Skin of body (tissue), 2 donors: ENCODE measurements around the gene SLC12A5. TPM values are rescaled to one million over a fixed set of nuclear protein-coding genes. Genes with fewer than 3 reads are reported as not detected.
A peak's percentile ranks its signal among the peaks of the same experiment; 100 is the strongest.
"Not testable (repeated sequence)": the region's sequence is repeated elsewhere in the genome, so short reads cannot be mapped to it uniquely, and the experiment has no call there.

Source experiments
- DNase-seq: peaks from one replicate; lab custom pipeline; 2025; lab: John Stamatoyannopoulos, UW
- total RNA-seq: library from RNA; depleted of rRNA; stranded (reverse); fragments of >200 nt; gene quantifications from one replicate; pipeline ENCODE4 v1.2.3, GENCODE V29; 2014

Gene SLC12A5
- total RNA-seq, 1 donor from 2014 or later: 0.69 TPM

DNA sequence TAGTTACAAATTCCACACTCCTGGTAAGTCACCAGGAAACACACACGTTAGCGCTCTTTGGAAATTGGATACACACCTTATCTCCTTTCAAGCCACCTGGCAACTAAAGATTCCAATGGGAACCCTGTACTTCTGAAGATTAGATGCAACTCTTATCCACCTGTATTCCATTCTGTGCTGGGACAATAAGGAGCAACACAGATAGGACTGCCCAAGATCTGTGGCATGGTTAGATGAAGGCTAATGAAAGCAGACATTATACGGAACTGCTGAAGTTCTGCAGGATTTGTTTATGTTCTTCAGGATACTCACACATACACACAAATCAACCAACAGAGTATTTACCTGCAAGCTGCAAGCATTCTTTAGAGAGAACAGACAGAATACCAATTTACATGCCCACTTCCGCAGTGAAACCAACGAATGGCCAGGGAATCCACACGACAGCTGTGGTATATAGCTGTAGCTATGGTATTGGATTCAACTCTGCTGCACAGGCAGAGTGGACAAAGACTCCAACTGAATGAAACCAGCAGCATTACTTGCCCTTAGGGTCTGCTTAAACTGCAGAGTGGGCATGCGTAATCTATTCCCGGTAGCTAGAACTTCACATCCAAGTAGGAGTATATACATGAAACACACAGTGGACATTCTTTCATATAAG lies 48.8 kb downstream of the SLC12A5 start:
- no peak for DNase-seq

DNA sequence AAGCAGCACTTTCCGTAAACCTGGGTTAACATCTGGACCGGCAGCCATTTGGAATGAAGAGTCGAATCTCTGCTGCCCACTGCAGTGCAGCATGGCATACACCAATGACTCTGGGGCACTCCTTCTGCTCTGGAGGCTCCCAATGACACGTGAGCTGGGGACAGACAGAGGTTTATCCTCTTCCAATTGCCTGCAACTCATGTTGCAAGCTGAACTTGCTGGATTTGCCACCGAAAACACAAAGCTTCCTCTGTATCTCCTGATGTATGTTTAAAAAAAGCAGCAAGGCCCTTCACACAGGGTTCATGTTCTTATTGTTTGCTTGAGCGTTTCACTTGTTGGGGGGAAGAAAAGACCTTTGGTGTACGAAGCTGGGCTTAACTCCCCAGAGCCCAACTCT lies 49.9 kb downstream of the SLC12A5 start:
- DNase-seq: no peak

DNA sequence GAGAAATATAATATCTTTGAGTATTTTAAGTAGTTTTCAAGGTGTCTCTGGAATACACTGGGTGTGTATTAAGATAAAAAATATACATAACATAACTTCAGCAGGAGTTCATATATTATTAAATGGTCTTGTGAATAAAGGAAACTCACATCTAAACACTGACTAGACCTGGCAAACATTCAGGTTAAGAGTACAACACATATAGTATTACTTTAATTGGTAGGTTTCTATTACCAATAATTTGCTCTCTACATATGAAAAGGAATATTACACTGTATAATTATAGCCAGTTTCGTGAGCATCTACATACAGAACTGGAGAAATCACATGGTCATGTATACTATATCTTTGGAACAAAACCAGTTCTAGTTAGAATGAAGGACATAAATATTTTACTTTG lies 52.1 kb downstream of the SLC12A5 start:
- DNase-seq: no peak

DNA sequence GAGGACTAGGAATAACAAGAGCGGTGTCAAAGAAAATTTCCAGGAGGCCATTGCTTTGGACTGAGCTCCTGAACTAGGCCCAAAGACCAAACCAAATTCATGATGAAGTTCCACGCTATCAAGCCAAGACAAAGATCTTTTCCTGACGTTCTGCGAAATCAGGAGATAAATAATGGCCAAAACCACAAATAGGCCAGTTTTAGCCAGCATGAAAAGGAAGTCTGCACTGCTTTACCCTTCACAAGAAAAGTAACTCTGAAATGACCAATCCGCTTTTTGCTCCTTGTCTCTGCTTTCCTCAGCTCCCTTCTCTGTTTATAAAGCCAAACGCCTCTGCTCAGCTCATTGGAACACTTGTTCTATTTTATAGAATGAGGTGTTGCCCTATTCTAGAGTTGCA lies 54.1 kb downstream of the SLC12A5 start:
- DNase-seq: no peak

DNA sequence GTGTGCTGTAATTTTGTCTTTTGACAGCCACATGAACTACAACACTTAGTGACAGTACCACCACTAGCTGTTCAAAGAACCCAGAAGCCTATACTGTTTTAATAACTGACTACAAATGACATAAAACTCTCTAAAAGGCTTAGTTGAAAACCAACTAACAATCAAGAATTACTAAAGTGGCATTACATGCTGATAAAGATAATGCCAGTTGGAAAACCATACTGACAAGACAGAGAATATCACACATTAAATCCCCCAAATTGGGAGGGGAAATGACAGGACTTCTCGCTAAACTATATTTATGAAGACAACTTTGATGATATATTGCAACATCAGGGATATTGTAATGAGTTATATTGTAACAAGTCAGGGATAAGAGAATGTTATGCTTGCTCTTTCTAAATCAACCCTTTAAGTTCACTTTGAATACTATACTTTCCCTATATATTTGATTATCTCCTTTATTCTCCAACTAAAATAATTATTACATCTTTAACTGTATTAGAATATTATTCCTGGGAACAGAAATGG lies 54.6 kb downstream of the SLC12A5 start:
- DNase-seq: no peak

- no peak for DNase-seq
These were observed 55.8 kb downstream of the SLC12A5 start for GRCh38 chr20:46084805-46085178.

DNA sequence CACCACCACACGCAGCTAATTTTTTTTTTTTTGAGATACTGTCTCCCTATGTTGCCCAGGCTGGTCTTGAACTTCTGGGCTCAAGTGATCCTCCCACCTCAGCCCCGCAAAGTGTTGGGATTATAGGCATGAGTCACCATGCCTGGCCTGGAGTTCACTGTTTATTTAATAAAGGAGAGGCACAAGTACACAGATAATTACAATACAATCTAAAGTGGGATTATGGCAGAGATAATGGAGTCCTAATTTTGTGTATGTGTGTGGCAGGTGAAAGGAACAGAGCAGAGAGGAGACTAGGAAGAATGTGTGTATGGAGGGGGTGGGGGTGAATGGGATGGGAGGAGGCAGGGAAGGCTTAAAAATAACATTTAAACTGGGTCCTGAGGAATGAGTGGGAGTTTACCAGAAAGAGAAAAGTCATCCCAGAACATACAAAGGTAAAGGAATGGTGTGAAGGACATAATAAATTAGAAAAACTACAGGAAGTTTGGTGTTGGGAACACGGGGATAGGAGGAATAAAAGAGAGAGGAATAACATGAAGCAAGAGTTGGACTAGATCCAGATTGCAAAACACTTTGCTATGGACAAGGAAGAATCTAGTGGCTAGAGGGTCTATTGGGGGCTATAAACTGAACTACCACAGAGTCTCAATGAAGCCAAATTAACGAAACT lies 56.3 kb downstream of the SLC12A5 start:
- no peak for DNase-seq

GRCh38 chr20:46087161-46087560 lies 58.1 kb downstream of the SLC12A5 start:
- no peak for DNase-seq

GRCh38 chr20:46088409-46089166 lies 59.6 kb downstream of the SLC12A5 start:
- DNase-seq: no peak

- no peak for DNase-seq
These were observed 60.1 kb downstream of the SLC12A5 start for GRCh38 chr20:46089167-46089416.

DNA sequence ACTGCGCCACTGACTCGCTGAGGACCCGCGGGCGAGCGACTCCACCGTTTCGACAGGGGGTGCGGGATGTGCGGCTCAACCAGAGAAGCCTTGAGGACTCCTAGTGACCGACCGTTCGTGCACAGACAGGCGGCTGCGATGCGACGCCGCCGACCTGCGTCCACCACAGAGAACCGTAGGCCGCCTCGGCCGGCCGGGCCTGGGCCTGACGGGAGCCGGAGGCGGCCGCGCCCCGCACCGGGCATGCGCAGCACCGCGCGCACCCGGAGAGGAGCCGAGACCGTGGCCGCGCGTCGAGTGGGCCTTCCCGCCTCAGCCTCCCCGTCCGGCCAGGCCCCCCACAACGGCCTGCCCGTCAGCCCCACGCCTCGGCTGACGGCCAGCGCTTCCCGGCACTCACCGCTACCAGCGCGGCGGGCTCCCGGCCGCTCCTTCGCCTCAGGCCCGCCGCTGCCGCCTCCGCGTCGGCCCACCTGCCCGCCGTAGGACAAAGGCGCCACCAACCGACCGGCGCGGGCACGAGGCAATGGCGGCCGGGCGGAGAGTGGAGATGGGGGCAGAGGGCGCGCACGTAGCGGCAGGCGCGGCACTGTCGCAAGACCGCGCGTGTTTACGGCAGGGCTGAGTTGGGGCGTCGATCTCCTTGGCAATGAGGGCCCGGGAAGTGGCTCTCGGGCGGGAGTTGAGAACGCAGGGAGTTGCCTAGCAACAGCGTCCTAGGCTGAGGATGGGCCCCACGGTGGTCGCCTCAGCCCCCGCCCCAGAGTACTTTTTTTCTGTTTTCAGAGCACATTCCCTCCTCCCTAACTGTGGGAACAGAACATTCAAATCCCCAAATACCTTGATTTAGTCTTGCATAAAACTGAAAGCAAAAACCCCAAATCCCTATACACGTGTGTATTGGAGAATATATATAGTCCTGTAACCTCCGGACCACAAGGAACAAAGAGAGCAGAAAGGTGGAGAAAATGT lies 60.7 kb downstream of the SLC12A5 start, which contains the start of gene NCOA5:
TSS of gene NCOA5 (minus strand) at position 546 of the 972 bp plus-strand sequence. CDS start 10,538 bp downstream, outside the sequence.
- DNase-seq: peak; percentile 96

DNA sequence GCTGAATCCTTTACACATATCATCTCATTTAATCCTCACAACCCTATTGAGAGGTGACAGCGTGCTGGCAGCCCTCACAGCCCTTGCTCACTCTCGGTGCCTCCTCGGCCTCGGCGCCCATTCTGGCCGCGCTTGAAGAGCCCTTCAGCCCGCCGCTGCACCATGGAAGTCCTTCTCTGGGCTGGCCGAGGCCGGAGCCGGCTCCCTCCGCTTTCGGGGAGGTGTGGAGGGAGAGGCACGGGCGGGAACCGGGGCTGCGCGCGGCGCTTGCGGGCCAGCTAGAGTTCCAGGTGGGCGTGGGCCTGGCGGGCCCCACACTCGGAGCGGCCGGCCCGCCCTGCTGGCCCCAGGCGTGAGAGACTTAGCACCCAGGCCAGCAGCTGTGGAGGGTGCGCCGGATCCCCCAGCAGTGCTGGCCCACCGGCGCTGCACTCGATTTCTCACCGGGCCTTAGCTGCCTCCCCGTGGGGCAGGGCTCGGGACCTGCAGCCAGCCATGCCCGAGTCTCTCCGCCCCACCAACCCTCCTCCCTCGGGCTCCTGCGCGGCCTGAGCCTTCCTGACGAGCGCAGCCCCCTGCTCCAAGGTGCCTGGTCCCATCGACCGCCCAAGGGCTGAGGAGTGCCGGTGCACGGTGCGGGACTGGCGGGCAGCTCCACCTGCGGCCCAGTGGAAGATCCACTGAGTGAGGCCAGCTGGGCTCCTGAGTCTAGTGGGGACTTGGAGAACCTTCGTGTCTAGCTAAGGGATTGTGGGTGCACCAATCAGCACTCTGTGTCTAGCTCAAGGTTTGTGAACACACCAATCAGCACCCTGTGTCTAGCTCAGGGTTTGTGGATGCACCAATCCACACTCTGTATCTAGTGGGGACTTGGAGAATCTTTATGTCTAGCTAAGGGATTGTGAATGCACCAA lies 62.9 kb downstream of the SLC12A5 start:
- not testable (repeated sequence) for DNase-seq

DNA sequence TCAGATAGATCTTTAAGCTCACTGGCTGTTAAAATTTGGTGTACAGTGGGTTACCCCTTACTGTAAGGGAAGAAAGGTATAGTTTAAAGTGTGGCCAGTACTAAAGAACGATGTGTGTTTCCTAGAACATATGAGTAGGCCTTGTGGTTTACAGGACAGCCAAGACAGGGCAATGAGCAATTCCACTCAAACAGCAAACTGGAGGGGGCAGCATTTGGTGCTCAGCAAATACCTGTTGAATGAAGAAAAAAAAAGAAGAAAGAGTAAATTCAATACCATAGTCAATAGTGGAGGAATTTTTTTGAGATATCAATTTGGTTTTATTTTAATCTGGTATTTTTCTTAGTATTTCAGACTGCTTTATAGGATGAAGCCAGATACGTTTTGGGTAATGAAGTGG lies 64.5 kb downstream of the SLC12A5 start:
- no peak for DNase-seq

DNA sequence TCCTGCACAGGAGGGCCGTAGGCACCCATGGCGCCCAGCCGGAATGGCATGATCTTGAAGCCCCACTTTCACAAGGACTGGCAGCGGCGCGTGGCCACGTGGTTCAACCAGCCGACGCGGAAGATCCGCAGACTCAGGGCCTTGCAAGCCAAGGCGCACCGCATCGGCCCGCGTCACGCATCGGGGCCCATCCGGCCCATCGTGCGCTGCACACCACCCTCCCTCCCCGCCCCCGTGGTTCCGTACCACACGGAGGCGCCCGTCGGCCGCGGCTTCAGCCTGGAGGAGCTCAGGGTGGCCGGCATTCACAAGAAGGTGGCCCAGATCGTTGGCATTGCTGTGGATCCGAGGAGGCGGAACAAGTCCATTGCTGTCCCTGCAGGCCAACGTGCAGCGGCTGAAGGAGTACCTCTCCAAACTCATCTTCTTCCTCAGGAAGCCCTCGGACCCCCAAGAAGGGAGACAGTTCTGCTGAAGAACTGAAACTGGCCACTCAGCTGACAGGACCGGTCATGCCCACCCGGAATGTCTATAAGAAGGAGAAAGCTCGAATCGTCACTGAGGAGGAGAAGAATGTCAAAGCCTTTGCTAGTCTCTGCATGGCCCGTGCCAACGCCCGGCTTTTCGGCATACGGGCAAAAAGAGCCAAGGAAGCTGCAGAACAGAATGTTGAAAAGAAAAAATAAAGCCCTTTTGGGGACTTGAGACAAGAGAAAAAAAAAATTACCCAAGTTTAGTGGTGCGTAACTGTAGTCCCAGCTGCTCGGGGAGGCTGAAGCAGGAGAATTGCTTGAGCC lies 70.7 kb downstream of the SLC12A5 start:
- no peak for DNase-seq

- not testable (repeated sequence) for DNase-seq
These were observed 71.4 kb downstream of the SLC12A5 start for GRCh38 chr20:46100444-46100843.

DNA sequence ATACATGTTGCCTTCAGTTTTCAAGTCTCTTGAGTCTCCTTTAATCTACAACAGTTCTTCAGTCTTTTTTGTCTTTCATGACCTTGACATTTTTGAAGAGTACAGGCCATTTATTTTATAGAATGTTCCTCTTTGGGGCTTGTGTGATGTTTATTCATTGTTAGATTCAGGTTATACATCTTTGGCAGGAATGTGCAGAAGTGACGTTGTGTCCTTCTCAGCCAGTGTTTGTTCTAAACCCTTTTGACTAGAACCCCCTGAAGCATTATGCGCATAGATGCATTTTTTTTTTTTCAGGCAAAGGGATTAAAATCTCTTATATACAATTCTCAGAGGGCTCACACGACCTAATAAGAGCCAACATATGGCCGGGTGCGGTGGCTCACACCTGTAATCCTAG lies 72.0 kb downstream of the SLC12A5 start:
- no peak for DNase-seq

DNA sequence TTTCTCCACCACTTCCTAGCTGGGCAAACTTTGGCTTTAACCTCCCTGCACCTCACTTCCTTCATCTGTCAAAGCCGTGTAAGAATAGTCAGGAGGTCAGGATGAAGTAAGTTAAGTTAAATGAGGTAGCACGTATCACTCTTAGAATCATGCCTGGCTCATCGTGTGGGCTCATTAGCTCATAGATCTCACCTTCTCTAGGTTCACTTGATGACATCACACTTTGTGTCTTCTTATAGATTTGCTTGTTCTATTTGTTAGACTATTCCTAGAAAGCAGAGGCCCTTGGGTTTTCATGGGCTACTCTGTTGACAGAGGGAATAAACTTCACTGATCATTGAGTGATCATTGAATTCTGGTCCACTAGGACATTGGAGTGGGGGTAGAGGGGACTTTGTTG lies 72.9 kb downstream of the SLC12A5 start:
- DNase-seq: no peak

DNA sequence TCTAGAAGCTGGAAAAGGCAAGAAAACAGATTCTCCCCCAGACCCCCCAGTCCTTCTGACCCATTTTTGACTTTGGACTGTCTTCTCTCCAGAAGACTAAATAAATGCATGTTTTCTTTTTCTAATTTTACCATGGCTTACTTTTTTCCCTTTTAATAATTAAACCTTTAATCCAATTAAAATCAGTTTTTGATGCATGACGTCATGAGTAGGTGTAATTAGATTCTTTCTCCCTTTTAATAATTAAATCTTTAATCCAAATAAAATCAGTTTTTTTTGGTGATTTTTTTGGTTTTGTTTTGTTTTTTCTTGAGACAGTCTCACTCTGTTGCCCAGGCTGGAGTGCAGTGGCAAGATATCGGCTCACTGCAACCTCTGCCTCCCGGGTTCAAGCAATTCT lies 73.9 kb downstream of the SLC12A5 start:
- DNase-seq: no peak

DNA sequence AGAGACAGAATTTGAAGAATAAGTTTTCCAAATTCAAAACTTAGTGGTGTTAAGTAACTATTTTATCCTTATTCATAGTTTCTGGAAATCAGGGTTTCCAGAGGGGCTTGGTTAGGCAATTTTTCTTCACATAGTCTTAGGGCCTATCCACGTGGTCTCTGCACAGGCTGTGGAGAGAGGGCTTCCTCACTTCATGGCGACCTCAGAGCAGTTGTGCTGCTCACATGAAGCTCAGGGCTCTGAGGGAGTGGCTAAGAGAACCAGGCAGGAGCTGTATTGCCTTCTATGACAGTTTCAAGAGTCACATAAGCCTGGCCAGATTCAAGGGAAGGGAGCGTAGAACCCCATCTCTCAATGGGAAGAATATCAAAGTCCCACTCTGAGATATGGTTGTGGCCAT lies 75.2 kb downstream of the SLC12A5 start:
- no peak for DNase-seq
